WTC11 (cell line): Measurements from ENCODE around the gene RTN4. TPM values are rescaled to one million over a fixed set of nuclear protein-coding genes. Genes with fewer than 3 reads are reported as not detected.
A peak's percentile ranks its signal among the peaks of the same experiment; 100 is the strongest.

Source experiments
- ATAC-seq: fragments of 200-7000 bp; cut with Tn5 transposase; 2 replicates; pipeline ENCODE4 v1.10.0; 2021; ENCODE audit warnings: mild to moderate bottlenecking, moderate library complexity
- CTCF ChIA-PET: fragments of 300-600 bp; sonication (Branson Sonifier 250); formaldehyde crosslinking; loops from one replicate; lab custom pipeline; 2021; ENCODE audit warnings: antibody characterized with exemption; lab: Charles Lee
- POLR2A ChIA-PET: fragments of 350-600 bp; sonication (Branson Sonifier 250); formaldehyde crosslinking; loops from one replicate; lab custom pipeline; 2021; ENCODE audit warnings: antibody characterized with exemption; lab: Charles Lee
- DNase-seq: peaks from one replicate; pipeline ENCODE4 v3.0.0; 2021; ENCODE audit warnings: low spot score
- H3K27ac Mint-ChIP-seq: 2 replicates; pipeline ENCODE4 v1.8.0; 2021; ENCODE audit warnings: mixed read lengths
- H3K27me3 Mint-ChIP-seq: 2 replicates; pipeline ENCODE4 v1.8.0; 2021; ENCODE audit warnings: low read depth, mild to moderate bottlenecking, moderate library complexity, mixed read lengths
- H3K36me3 Mint-ChIP-seq: 2 replicates; pipeline ENCODE4 v1.8.0; 2021; ENCODE audit warnings: mixed read lengths
- H3K4me1 Mint-ChIP-seq: 2 replicates; pipeline ENCODE4 v1.8.0; 2022; ENCODE audit warnings: mixed read lengths
- H3K4me3 Mint-ChIP-seq: 2 replicates; pipeline ENCODE4 v1.8.0; 2021; ENCODE audit warnings: mild to moderate bottlenecking, moderate library complexity, mixed read lengths
- H3K9me3 Mint-ChIP-seq: 2 replicates; pipeline ENCODE4 v1.8.0; 2021; ENCODE audit warnings: mixed read lengths
- ATF6 ChIP-seq: sonication (generic); formaldehyde crosslinking; IDR thresholded peaks from 2 replicates; pipeline ENCODE4 v1.8.1; 2023; ENCODE audit warnings: mild to moderate bottlenecking, missing genetic modification reagents
- CBFB ChIP-seq: sonication (generic); formaldehyde crosslinking; IDR thresholded peaks from 2 replicates; pipeline ENCODE4 v1.8.1; 2022; ENCODE audit warnings: mild to moderate bottlenecking, low read depth, missing genetic modification reagents
- CTCF ChIP-seq: fragments of 200-600 bp; IDR thresholded peaks from 2 replicates; pipeline ENCODE4 v1.8.0; 2022; ENCODE audit warnings: antibody characterized with exemption
- EMX1 ChIP-seq: fragments of 250-450 bp; sonication (Bioruptor Pico); IDR thresholded peaks from 2 replicates; pipeline ENCODE4 v1.8.0; 2021; ENCODE audit warnings: mild to moderate bottlenecking
- ETV6 ChIP-seq: sonication (generic); formaldehyde crosslinking; IDR thresholded peaks from 2 replicates; pipeline ENCODE4 v1.8.1; 2022; ENCODE audit warnings: mild to moderate bottlenecking, missing genetic modification reagents
- FOXP1 ChIP-seq: sonication (generic); formaldehyde crosslinking; IDR thresholded peaks from 2 replicates; pipeline ENCODE4 v1.8.0; 2022; ENCODE audit warnings: missing genetic modification reagents, mild to moderate bottlenecking, moderate library complexity, borderline replicate concordance
- GABPB1 ChIP-seq: sonication (generic); formaldehyde crosslinking; IDR thresholded peaks from 2 replicates; pipeline ENCODE4 v1.8.1; 2023; ENCODE audit warnings: mild to moderate bottlenecking, missing genetic modification reagents
- IRF2 ChIP-seq: sonication (generic); formaldehyde crosslinking; IDR thresholded peaks from 2 replicates; pipeline ENCODE4 v1.8.0; 2022; ENCODE audit warnings: low read depth, missing genetic modification reagents, borderline replicate concordance
- MXD4 ChIP-seq: fragments of 250-450 bp; sonication (Bioruptor Pico); IDR thresholded peaks from 2 replicates; pipeline ENCODE4 v1.8.0; 2021; ENCODE audit warnings: mild to moderate bottlenecking, moderate library complexity, borderline replicate concordance
- MYBL2 ChIP-seq: sonication (generic); formaldehyde crosslinking; IDR thresholded peaks from 2 replicates; pipeline ENCODE4 v1.8.1; 2023; ENCODE audit warnings: mild to moderate bottlenecking, moderate library complexity, missing genetic modification reagents
- NFE2L1 ChIP-seq: sonication (generic); formaldehyde crosslinking; IDR thresholded peaks from 2 replicates; pipeline ENCODE4 v1.8.1; 2023; ENCODE audit warnings: missing genetic modification reagents
- RORB ChIP-seq: fragments of 250-450 bp; sonication (Bioruptor Pico); IDR thresholded peaks from 2 replicates; pipeline ENCODE4 v1.9.0; 2021; ENCODE audit warnings: mild to moderate bottlenecking
- SMAD3 ChIP-seq: sonication (generic); formaldehyde crosslinking; IDR thresholded peaks from 2 replicates; pipeline ENCODE4 v1.8.0; 2022; ENCODE audit warnings: missing genetic modification reagents, mild to moderate bottlenecking, borderline replicate concordance
- SMAD4 ChIP-seq: sonication (generic); formaldehyde crosslinking; IDR thresholded peaks from 2 replicates; pipeline ENCODE4 v1.8.0; 2022; ENCODE audit warnings: mild to moderate bottlenecking, missing genetic modification reagents
- TCF7 ChIP-seq: sonication (generic); formaldehyde crosslinking; IDR thresholded peaks from 2 replicates; pipeline ENCODE4 v1.8.0; 2022; ENCODE audit warnings: mild to moderate bottlenecking, low read depth, missing genetic modification reagents, moderate library complexity
- TEAD1 ChIP-seq: sonication (generic); formaldehyde crosslinking; IDR thresholded peaks from 2 replicates; pipeline ENCODE4 v1.8.0; 2022; ENCODE audit warnings: mild to moderate bottlenecking, missing genetic modification reagents
- TEAD4 ChIP-seq: sonication (generic); formaldehyde crosslinking; IDR thresholded peaks from 2 replicates; pipeline ENCODE4 v1.8.0; 2022; ENCODE audit warnings: mild to moderate bottlenecking, missing genetic modification reagents
- ZBTB43 ChIP-seq: sonication (generic); formaldehyde crosslinking; IDR thresholded peaks from 2 replicates; pipeline ENCODE4 v1.8.1; 2023; ENCODE audit warnings: mild to moderate bottlenecking, missing genetic modification reagents
- ZNF219 ChIP-seq: sonication (generic); formaldehyde crosslinking; IDR thresholded peaks from 2 replicates; pipeline ENCODE4 v1.8.0; 2023; ENCODE audit warnings: missing genetic modification reagents, mild to moderate bottlenecking, borderline replicate concordance
- ZNF423 ChIP-seq: fragments of 250-450 bp; sonication (Bioruptor Pico); IDR thresholded peaks from 2 replicates; pipeline ENCODE4 v2.1.2; 2022; ENCODE audit warnings: mild to moderate bottlenecking, moderate library complexity
- ZNF425 ChIP-seq: fragments of 250-450 bp; sonication (Bioruptor Pico); conservative IDR thresholded peaks from 2 replicates; pipeline ENCODE4 v1.9.0; 2021; ENCODE audit warnings: mild to moderate bottlenecking
- total RNA-seq: library from RNA; stranded (reverse); gene quantifications from 3 replicates; pipeline ENCODE4 v1.2.3, GENCODE V29; 2021
- TF ChIP-seq, protein P1 (sequence below): sonication (generic); formaldehyde crosslinking; IDR thresholded peaks from 2 replicates; pipeline ENCODE4 v1.8.1; 2023; ENCODE audit warnings: mild to moderate bottlenecking, moderate library complexity, missing genetic modification reagents
- TF ChIP-seq, protein P2 (sequence below): sonication (generic); formaldehyde crosslinking; conservative IDR thresholded peaks from 2 replicates; pipeline ENCODE4 v1.8.1; 2022; ENCODE audit warnings: mild to moderate bottlenecking, missing genetic modification reagents

RTN4 gene
- total RNA-seq, 1 experiment from 2014 or later = 202 TPM

- no peak for TF ChIP-seq MYBL2
- TF ChIP-seq ZNF423 (CRISPR knock-in tag) = no peak
- TF ChIP-seq CBFB (CRISPR knock-in tag) = no peak
- TF ChIP-seq TCF7 (CRISPR knock-in tag) = no peak
- TF ChIP-seq NFE2L1 (CRISPR knock-in tag) = no peak
- no peak for TF ChIP-seq ATF6 (CRISPR knock-in tag)
Measured at GRCh38 chr2:55019526-55020258, 30.6 kb downstream of the RTN4 start (continued).

DNA sequence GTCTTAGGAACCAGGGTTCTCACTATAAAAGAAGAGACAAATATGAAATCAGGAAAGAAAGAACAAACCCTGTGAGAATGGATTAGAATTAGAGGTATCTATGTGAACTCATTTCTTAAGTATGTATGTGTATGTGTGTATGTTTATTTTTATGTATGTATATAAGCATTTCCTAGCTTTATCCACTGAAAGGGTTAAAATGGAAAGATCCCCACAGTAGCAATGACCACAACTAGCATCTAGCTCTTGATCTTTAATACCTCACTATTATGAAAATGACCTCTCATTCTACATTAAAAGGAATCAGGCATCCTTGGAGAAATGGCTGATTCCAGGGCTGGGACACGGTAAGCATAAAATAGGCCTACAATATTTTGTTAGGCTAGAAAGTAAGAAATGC lies 31.6 kb downstream of the RTN4 start:
- TF ChIP-seq ZNF425 (no peak), GABPB1 (CRISPR knock-in tag) (no peak), IRF2 (CRISPR knock-in tag) (no peak), TEAD4 (CRISPR knock-in tag) (no peak), MXD4 (CRISPR knock-in tag) (no peak), EMX1 (CRISPR knock-in tag) (no peak), RORB (CRISPR knock-in tag) (no peak), CTCF (no peak), ETV6 (CRISPR knock-in tag) (no peak), SMAD4 (CRISPR knock-in tag) (no peak), ZBTB43 (CRISPR knock-in tag) (no peak), SMAD3 (CRISPR knock-in tag) (no peak), TEAD1 (no peak), FOXP1 (no peak), ZNF219 (CRISPR knock-in tag) (no peak)
- TF ChIP-seq, protein P1, sequence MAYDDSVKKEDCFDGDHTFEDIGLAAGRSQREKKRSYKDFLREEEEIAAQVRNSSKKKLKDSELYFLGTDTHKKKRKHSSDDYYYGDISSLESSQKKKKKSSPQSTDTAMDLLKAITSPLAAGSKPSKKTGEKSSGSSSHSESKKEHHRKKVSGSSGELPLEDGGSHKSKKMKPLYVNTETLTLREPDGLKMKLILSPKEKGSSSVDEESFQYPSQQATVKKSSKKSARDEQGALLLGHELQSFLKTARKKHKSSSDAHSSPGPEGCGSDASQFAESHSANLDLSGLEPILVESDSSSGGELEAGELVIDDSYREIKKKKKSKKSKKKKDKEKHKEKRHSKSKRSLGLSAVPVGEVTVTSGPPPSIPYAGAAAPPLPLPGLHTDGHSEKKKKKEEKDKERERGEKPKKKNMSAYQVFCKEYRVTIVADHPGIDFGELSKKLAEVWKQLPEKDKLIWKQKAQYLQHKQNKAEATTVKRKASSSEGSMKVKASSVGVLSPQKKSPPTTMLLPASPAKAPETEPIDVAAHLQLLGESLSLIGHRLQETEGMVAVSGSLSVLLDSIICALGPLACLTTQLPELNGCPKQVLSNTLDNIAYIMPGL (CRISPR knock-in tag) = no peak
- TF ChIP-seq, protein P2, sequence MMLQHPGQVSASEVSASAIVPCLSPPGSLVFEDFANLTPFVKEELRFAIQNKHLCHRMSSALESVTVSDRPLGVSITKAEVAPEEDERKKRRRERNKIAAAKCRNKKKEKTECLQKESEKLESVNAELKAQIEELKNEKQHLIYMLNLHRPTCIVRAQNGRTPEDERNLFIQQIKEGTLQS (CRISPR knock-in tag) = no peak
- TF ChIP-seq, all 79 proteins: peak for 0
- H3K4me1 Mint-ChIP-seq = peaks cover 57% of the 10 kb centered on the region
- DNase-seq = no peak
- ChIA-PET POLR2A (no interaction called here), CTCF (interaction anchor here (1.5 kb wide), 1 partner anchor 353 kb away, joined by 3 read pairs; no protein-coding TSS in a partner anchor)
- no peaks in the 10 kb centered on the region for H3K27me3 Mint-ChIP-seq
- H3K4me3 Mint-ChIP-seq = no peak overlapping the region
- no peaks in the 10 kb centered on the region for H3K36me3 Mint-ChIP-seq
- H3K9me3 Mint-ChIP-seq = no peaks in the 10 kb centered on the region
- H3K27ac Mint-ChIP-seq = peak overlapping the region; percentile 89; the same call in 1 of the 2 replicates
- no peak for ATAC-seq
